ENCODE measurements around the gene B3GAT3. TPM values are rescaled to one million over a fixed set of nuclear protein-coding genes. Genes with fewer than 3 reads are reported as not detected.
"Not testable (repeated sequence)": the region's sequence is repeated elsewhere in the genome, so short reads cannot be mapped to it uniquely, and the experiment has no call there.

B3GAT3 gene
- total RNA-seq, 4 donors from 2014 or later: 11.4 to 25.8 (median 22.4) TPM

DNA sequence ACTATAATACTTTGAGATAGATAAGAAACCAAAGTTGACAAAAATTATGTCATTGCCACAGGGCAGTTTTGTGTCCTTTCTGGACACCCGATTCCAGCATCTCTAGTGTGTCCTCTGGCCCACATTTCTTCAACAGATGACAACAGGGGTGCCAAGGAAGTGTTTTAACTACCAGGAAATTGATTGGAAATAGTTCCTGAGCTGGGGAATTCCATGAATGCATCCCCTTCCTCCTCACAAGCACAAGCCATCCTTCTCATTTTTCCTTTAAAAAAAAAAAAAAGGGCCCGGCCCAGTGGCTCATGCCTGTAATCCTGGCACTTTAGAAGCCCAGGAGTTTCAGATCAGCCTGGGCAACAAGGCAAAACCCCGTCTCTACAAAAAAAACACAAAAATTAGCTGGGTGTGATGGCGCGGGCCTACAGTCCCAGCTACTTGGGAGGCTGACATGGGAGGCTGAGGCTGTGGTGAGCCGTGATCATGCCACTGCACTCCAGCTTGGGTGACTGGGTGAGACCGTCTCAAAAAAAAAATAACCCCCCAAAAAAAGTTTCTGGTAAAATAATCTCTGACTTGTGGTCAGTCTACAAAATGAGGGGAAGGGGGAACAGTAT is 797 bp upstream of the B3GAT3 start:
- no peak for ATAC-seq
- 61 to 88% methylated on average over 3 to 4 of the region's 7 CpGs for WGBS, 2 donors (ENCODE audit: low coverage in 1 of 2)
- Histone ChIP-seq H3K27me3 (no peaks in the 10 kb centered on the region), H3K4me1 (peaks cover 0 to 29% (median 11%) of the 10 kb centered on the region in 3 donors), H3K27ac (peak overlapping the region; percentile 69 to 88 (median 86)), H3K9me3 (no peaks in the 10 kb centered on the region), H3K36me3 (peaks cover 0 to 48% of the 10 kb centered on the region in 2 donors), H3K4me3 (peak overlapping the region; percentile 63 to 73)
- TF ChIP-seq EP300 (IDR thresholded peaks at IDR 0.05) (no peak), POLR2AphosphoS5 (IDR thresholded peaks at IDR 0.05) (no peak), POLR2A (IDR thresholded peaks at IDR 0.05) (no peak)
- TF ChIP-seq, protein P1, sequence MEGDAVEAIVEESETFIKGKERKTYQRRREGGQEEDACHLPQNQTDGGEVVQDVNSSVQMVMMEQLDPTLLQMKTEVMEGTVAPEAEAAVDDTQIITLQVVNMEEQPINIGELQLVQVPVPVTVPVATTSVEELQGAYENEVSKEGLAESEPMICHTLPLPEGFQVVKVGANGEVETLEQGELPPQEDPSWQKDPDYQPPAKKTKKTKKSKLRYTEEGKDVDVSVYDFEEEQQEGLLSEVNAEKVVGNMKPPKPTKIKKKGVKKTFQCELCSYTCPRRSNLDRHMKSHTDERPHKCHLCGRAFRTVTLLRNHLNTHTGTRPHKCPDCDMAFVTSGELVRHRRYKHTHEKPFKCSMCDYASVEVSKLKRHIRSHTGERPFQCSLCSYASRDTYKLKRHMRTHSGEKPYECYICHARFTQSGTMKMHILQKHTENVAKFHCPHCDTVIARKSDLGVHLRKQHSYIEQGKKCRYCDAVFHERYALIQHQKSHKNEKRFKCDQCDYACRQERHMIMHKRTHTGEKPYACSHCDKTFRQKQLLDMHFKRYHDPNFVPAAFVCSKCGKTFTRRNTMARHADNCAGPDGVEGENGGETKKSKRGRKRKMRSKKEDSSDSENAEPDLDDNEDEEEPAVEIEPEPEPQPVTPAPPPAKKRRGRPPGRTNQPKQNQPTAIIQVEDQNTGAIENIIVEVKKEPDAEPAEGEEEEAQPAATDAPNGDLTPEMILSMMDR (IDR thresholded peaks at IDR 0.05): no peak

DNA sequence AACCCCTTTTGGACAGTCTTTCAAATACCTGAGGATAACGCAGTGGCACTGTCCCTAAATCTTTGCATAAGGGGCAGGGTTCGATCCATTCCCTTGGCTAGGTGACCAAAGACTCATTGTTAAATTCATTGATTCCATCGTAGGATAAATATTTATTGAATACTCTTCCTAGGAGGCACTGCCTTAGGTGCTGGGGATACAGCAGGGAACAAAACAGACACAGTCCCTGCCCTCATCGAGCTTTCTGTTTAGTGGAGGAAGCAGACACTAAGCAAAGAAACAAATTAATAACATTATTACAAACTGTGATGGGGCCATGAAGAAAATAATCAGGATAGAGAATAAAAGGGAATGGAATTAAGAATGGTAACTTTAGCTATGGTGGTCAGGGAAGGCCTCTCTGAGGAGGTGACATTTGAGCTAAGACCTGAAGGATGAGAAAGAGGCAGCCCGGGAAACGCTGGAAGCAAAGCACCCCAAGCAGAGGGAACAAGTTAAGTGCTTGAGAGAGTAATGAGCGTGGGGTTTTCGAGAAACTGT is 689 bp downstream of the B3GAT3 start:
- H3K9me3 ChIP-seq: no peaks in the 10 kb centered on the region
- WGBS, 2 donors (ENCODE audit: low coverage in 1 of 2): 24 to 31% methylated on average over 6 to 8 of the region's 8 CpGs
- peaks cover 0 to 48% of the 10 kb centered on the region in 2 donors for H3K36me3 ChIP-seq
- peaks cover 0 to 29% (median 11%) of the 10 kb centered on the region in 3 donors for H3K4me1 ChIP-seq
- no peaks in the 10 kb centered on the region for H3K27me3 ChIP-seq
- no peak for ATAC-seq
- H3K4me3 ChIP-seq: peak overlapping the region; percentile 63 to 73
- H3K27ac ChIP-seq: peak overlapping the region; percentile 58 to 88 (median 86)
- TF ChIP-seq POLR2A (IDR thresholded peaks at IDR 0.05): no peak
- no peak for TF ChIP-seq POLR2AphosphoS5 (IDR thresholded peaks at IDR 0.05)
- TF ChIP-seq EP300 (IDR thresholded peaks at IDR 0.05): no peak
- TF ChIP-seq, protein P1 (IDR thresholded peaks at IDR 0.05): no peak

DNA sequence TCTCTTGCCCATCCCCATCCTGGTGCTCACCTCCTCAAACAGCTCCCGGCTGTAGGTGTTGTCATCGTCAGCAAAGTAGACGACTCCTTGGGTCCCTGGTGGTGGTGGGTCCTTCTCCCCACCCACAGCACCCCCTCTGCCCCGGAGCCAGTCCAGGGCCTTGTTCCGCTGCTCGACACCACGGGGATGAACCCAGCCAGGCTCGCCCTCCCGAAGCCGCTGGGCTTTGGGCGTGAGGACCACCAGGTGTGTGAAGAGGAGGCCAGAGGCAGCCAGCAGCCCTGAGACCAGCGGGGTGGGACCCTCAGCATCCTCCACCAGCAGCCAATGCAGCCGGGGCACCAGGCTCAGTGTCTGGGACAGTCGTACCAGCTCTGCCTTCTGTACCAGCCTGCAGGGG is 4.8 kb downstream of the B3GAT3 start:
- Histone ChIP-seq H3K4me1 (peaks cover 0 to 37% (median 14%) of the 10 kb centered on the region in 3 donors), H3K36me3 (peaks cover 0 to 48% of the 10 kb centered on the region in 2 donors)
- not testable (repeated sequence) for H3K27ac ChIP-seq, H3K4me3 ChIP-seq, ATAC-seq, H3K9me3 ChIP-seq, H3K27me3 ChIP-seq
- WGBS, 2 donors (ENCODE audit: low coverage in 1 of 2): 92 to 100% methylated on average over 1 to 6 of the region's 14 CpGs

DNA sequence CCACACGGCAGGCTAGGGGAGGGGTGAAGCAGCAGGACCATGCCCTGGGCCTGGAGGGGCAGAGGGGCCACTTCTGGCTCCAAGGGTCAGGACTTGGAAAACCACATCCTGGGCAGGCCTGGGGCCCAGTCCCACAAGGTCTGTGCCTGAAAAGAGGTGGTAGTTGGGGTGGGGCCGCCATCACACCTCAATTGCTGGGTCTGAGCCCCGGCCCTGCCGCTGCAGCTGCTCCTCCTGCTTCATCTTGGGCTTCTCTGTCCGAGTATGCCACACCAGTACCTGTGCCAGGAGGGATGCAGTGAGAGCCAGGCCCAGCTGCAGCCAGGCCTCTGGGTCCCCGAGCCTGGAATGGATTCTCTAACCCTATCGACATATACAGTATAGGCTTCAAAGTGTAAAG is 6.3 kb downstream of the B3GAT3 start:
- no peaks in the 10 kb centered on the region for H3K9me3 ChIP-seq
- TF ChIP-seq EP300 (IDR thresholded peaks at IDR 0.05) (no peak), POLR2A (IDR thresholded peaks at IDR 0.05) (no peak), POLR2AphosphoS5 (IDR thresholded peaks at IDR 0.05) (no peak)
- TF ChIP-seq, protein P1 (IDR thresholded peaks at IDR 0.05): no peak
- no peak overlapping the region for H3K4me3 ChIP-seq
- peaks cover 2 to 42% (median 20%) of the 10 kb centered on the region in 3 donors for H3K4me1 ChIP-seq
- WGBS, 2 donors (ENCODE audit: low coverage in 1 of 2): no CpG with 5 or more reads among the region's 7 CpGs
- H3K27me3 ChIP-seq: no peaks in the 10 kb centered on the region
- no peak for ATAC-seq
- H3K27ac ChIP-seq: no peak overlapping the region
- peaks cover 0 to 54% of the 10 kb centered on the region in 2 donors for H3K36me3 ChIP-seq

DNA sequence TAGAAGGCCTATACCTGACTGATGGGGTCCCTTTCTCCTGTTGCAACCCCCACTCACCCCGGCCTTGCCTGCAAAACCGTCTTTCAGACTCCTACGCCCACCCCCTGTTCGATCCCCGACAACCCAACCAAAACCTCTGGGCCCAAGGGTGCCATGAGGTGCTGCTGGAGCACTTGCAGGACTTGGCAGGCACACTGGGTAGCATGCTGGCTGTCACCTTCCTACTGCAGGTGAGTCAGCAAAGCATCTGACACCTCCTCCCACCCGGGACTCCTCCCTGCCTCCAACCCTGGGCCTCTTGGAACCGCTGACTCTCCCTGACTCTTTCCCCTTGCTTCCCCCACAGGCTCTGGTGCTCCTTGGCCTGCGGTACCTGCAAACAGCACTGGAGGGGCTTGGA is 7.5 kb downstream of the B3GAT3 start:
- ATAC-seq: no peak
- H3K27me3 ChIP-seq: no peaks in the 10 kb centered on the region
- 50 to 55% methylated on average over 1 to 7 of the region's 8 CpGs for WGBS, 2 donors (ENCODE audit: low coverage in 1 of 2)
- peaks cover 0 to 63% of the 10 kb centered on the region in 2 donors for H3K36me3 ChIP-seq
- TF ChIP-seq EP300 (IDR thresholded peaks at IDR 0.05) (no peak), POLR2AphosphoS5 (IDR thresholded peaks at IDR 0.05) (no peak), POLR2A (IDR thresholded peaks at IDR 0.05) (no peak)
- TF ChIP-seq, protein P1 (IDR thresholded peaks at IDR 0.05): no peak
- no peak overlapping the region for H3K4me3 ChIP-seq
- peaks cover 2 to 44% (median 21%) of the 10 kb centered on the region in 3 donors for H3K4me1 ChIP-seq
- peak overlapping the region in 3 of 4 donors; percentile 96 to 98 (median 96) for H3K27ac ChIP-seq
- H3K9me3 ChIP-seq: no peaks in the 10 kb centered on the region
